HEK293 (cell line): Measurements from ENCODE around the gene WDR12.

Experiments used
- MYNN ChIP-seq: fragments of 450-650 bp; formaldehyde crosslinking; IDR thresholded peaks from 2 replicates; pipeline ENCODE4 v1.5.1; 2016; ENCODE audit warnings: missing biosample characterization, missing genetic modification characterization, borderline replicate concordance
- ZNF133 ChIP-seq: fragments of 450-650 bp; formaldehyde crosslinking; IDR thresholded peaks from 2 replicates; pipeline ENCODE4 v1.5.1; 2016; ENCODE audit warnings: missing biosample characterization, missing genetic modification characterization
- ZNF473 ChIP-seq: fragments of 450-650 bp; formaldehyde crosslinking; IDR thresholded peaks from 2 replicates; pipeline ENCODE4 v1.5.1; 2017; ENCODE audit warnings: missing biosample characterization, missing genetic modification characterization
- ZNF549 ChIP-seq: fragments of 450-650 bp; IDR thresholded peaks from 2 replicates; pipeline ENCODE4 v1.5.1; 2018; ENCODE audit warnings: missing biosample characterization, missing genetic modification characterization, mild to moderate bottlenecking, inconsistent platforms, moderate library complexity
- ZNF76 ChIP-seq: fragments of 450-650 bp; formaldehyde crosslinking; IDR thresholded peaks from 2 replicates; pipeline ENCODE4; 2016; ENCODE audit warnings: low read depth, missing biosample characterization, missing genetic modification characterization, borderline replicate concordance

GRCh38 chr2:202881570-202881969 lies 29.9 kb downstream of the WDR12 start:
- no peak for TF ChIP-seq ZNF549 (tag by site-specific recombination)
- no peak for TF ChIP-seq ZNF133 (tag by site-specific recombination)
- TF ChIP-seq ZNF76 = no peak
- no peak for TF ChIP-seq MYNN (tag by site-specific recombination)
- no peak for TF ChIP-seq ZNF473 (tag by site-specific recombination)
